Activated B cell treated with CpG ODN at 0.5 μM for 24 hours (primary cell): Measurements from ENCODE around the gene CD180. TPM values are rescaled to one million over a fixed set of nuclear protein-coding genes. Genes with fewer than 3 reads are reported as not detected.

Experiments used
- ATAC-seq: fragments of 200-7000 bp; cut with Tn5 transposase; one replicate; pipeline ENCODE4 v1.10.0; 2021; ENCODE audit warnings: low read depth, mild to moderate bottlenecking, moderate library complexity
- CTCF ChIA-PET: fragments of 350-600 bp; sonication (Branson Sonifier 250); formaldehyde crosslinking; loops from one replicate; lab custom pipeline; 2021; ENCODE audit warnings: antibody characterized with exemption; lab: Charles Lee
- POLR2A ChIA-PET: fragments of 350-600 bp; sonication (Branson Sonifier 250); formaldehyde crosslinking; loops from one replicate; lab custom pipeline; 2021; ENCODE audit warnings: antibody characterized with exemption; lab: Charles Lee
- DNase-seq: peaks from one replicate; pipeline ENCODE4 v3.0.0; 2022
- H3K27ac Mint-ChIP-seq: one replicate; pipeline ENCODE4 v1.8.0; 2020; ENCODE audit warnings: mixed read lengths
- H3K27me3 Mint-ChIP-seq: one replicate; pipeline ENCODE4 v1.8.0; 2021; ENCODE audit warnings: mixed read lengths
- H3K36me3 Mint-ChIP-seq: one replicate; pipeline ENCODE4 v1.8.0; 2021; ENCODE audit warnings: low read depth, mixed read lengths
- H3K4me1 Mint-ChIP-seq: one replicate; pipeline ENCODE4 v1.8.0; 2021; ENCODE audit warnings: mixed read lengths
- H3K4me3 Mint-ChIP-seq: one replicate; pipeline ENCODE4 v1.8.0; 2020; ENCODE audit warnings: mild to moderate bottlenecking, mixed read lengths
- H3K9me3 Mint-ChIP-seq: one replicate; pipeline ENCODE4 v1.8.0; 2020; ENCODE audit warnings: mixed read lengths
- CTCF ChIP-seq: fragments of 200-600 bp; IDR thresholded peaks from one replicate; pipeline ENCODE4 v1.8.0; 2022; ENCODE audit warnings: antibody characterized with exemption, mild to moderate bottlenecking
- intact Hi-C: fragments of 100-400 bp; cut with micrococcal nuclease; formaldehyde crosslinking; loops from one replicate; pipeline ENCODE4 v1.15.1; 2024
- total RNA-seq: library from RNA; stranded (reverse); gene quantifications from 2 replicates; pipeline ENCODE4 v1.2.3, GENCODE V29; 2022

Gene CD180
- total RNA-seq, 1 donor from 2014 or later: 35.7 TPM

DNA sequence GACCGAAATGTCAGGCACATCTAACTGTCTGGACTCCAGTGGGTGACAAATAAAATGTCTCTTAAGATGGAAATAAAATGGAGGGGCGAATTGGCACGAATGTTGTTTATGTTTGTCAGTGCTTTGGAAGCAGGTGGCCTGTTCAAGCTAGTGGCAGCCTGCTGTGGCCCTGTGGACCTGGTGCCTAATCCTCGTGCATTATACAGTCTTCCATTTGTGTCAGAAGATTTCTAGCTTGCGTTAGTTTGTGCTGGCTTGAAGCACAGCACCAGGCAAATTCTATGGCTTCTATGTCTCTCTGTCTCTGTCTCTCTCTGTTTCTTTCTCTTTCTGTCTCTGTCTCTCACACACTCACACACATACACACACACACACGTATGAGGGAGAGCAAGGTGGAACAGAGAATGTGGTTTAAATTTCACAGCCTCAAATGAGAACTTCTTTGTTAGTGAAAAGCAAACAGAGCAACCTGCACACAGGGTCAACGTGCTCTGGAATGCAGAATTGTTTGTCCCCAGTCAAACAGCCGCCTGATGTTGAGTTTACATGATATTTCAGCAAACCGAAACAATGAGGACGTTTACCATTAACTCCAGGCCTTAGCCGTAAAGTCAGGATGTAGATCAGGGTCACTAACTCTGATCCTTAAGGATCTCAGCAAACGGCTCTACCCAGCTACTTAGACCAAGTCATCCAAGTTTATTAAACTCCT, 39.0 kb upstream of the CD180 start:
- ATAC-seq (no peak), DNase-seq (no peak)
- H3K27ac Mint-ChIP-seq: no peak overlapping the region
- H3K4me3 Mint-ChIP-seq: no peak overlapping the region
- CTCF ChIA-PET: interaction anchor here (1.0 kb wide), 1 partner anchor 10 kb away, joined by 5 read pairs; no protein-coding TSS in a partner anchor
- TF ChIP-seq CTCF: no peak
- H3K27me3 Mint-ChIP-seq: no peaks in the 10 kb centered on the region
- peaks cover 7% of the 10 kb centered on the region for H3K4me1 Mint-ChIP-seq
- H3K9me3 Mint-ChIP-seq: no peaks in the 10 kb centered on the region
- intact Hi-C loops: no loop called here
- POLR2A ChIA-PET: no interaction called here
- H3K36me3 Mint-ChIP-seq: no peaks in the 10 kb centered on the region

GRCh38 chr5:67234671-67235176, 38.1 kb upstream of the CD180 start:
- no peaks in the 10 kb centered on the region for H3K36me3 Mint-ChIP-seq
- ATAC-seq: no peak
- ChIA-PET CTCF (interaction anchor here (1.0 kb wide), 1 partner anchor 11 kb away, joined by 5 read pairs; no protein-coding TSS in a partner anchor), POLR2A (no interaction called here)
- intact Hi-C loops: no loop called here
- H3K4me3 Mint-ChIP-seq: peak overlapping the region; percentile 52
- DNase-seq: no peak
- TF ChIP-seq CTCF: no peak
- H3K27ac Mint-ChIP-seq: peak overlapping the region; percentile 43
- H3K4me1 Mint-ChIP-seq: peaks cover 7% of the 10 kb centered on the region
- H3K27me3 Mint-ChIP-seq: no peaks in the 10 kb centered on the region
- H3K9me3 Mint-ChIP-seq: no peaks in the 10 kb centered on the region

DNA sequence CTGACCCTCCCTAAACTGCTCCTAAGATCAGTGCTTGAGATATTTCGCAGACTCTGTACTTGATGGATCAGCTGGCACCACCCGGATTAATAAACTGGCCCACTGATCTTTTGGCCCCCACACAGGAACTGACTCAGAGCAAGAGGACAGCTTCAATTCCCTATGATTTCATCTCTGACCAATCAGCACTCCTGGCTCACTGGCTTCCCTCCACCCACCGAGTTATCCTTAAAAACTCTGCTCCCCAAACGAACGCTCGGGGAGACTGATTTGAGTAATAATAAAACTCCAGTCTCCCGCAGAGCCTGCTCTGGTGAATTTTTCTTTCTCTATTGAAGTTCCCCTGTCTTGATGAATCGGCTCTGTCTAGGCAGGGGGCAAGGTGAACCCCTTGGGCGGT, 36.5 kb upstream of the CD180 start:
- no peak overlapping the region for H3K4me3 Mint-ChIP-seq
- no peaks in the 10 kb centered on the region for H3K36me3 Mint-ChIP-seq
- DNase-seq (no peak), ATAC-seq (no peak)
- TF ChIP-seq CTCF: no peak
- ChIA-PET POLR2A (interaction anchor here (2.0 kb wide), 1 partner anchor 11 kb away, joined by 7 read pairs; no protein-coding TSS in a partner anchor), CTCF (interaction anchor here (1.2 to 2.0 kb wide), 2 partner anchors 11 to 13 kb away, joined by 3 to 6 read pairs; no protein-coding TSS in a partner anchor)
- peaks cover 7% of the 10 kb centered on the region for H3K4me1 Mint-ChIP-seq
- no peak overlapping the region for H3K27ac Mint-ChIP-seq
- H3K27me3 Mint-ChIP-seq: no peaks in the 10 kb centered on the region
- intact Hi-C loops: no loop called here
- H3K9me3 Mint-ChIP-seq: no peaks in the 10 kb centered on the region

DNA sequence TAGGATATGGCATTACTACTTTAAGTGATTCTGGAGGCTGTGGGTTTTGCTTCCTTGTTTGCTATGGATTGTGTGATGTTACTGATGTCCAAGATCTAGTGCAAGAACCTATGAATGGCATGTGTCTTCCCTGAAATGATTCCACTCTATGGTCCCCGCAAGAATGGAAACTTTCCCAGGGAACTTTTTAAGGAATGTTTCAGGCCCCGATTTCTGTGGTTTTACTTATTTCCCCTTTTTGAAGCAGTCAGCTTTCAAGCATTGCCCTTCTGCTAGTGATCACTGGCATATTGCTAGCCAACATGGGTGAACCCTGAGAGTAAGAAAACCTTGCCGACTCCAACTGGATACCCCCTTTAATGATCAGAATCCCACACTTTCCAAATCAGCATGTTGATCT, 26.6 kb upstream of the CD180 start:
- CTCF ChIA-PET: interaction anchor here (0.7 to 2.8 kb wide), 5 partner anchors 20 to 1029 kb away, joined by 3 to 12 read pairs (median 7); no protein-coding TSS in a partner anchor
- Mint-ChIP-seq H3K4me1 (peaks cover 50% of the 10 kb centered on the region), H3K4me3 (peak overlapping the region; percentile 78), H3K9me3 (no peaks in the 10 kb centered on the region), H3K27me3 (no peaks in the 10 kb centered on the region), H3K36me3 (no peaks in the 10 kb centered on the region), H3K27ac (peak overlapping the region; percentile 97)
- POLR2A ChIA-PET: interaction anchor here (0.5 to 2.7 kb wide), 6 partner anchors 23 to 1030 kb away, joined by 3 to 28 read pairs (median 5); partner anchors contain the start of genes CD180 and PIK3R1
- no peak for ATAC-seq
- no peak for DNase-seq
- TF ChIP-seq CTCF: no peak
- intact Hi-C loops: loop anchor here (2.0 to 5.0 kb wide), 3 partner anchors 24 to 1209 kb away; no protein-coding TSS in a partner anchor
